H1 (cell line): ENCODE measurements around the gene BNIP5. TPM values are rescaled to one million over a fixed set of nuclear protein-coding genes. Genes with fewer than 3 reads are reported as not detected.

ENCODE experiments used
- CTCF ChIA-PET: fragments of 300-600 bp; sonication (Branson Sonifier 250); formaldehyde crosslinking; loops from one replicate; lab custom pipeline; 2021; ENCODE audit not compliant: partially characterized antibody; lab: Charles Lee
- POLR2A ChIA-PET: fragments of 300-600 bp; sonication (Branson Sonifier 250); formaldehyde crosslinking; loops from one replicate; lab custom pipeline; 2021; ENCODE audit warnings: inconsistent platforms; ENCODE audit not compliant: partially characterized antibody; lab: Charles Lee
- DNase-seq, 2 experiments: peaks; one replicate each; pipeline versions ENCODE4 v3.0.0 to v3.0.0-alpha.2; 2010 to 2022; ENCODE audit warnings: low spot score in 2 of 2, low read depth in 1 of 2, mixed read lengths in 1 of 2
- FAIRE-seq: peaks from 2 replicates; lab custom pipeline; 2011; peaks lifted over from hg19 to GRCh38; lab: Jason Lieb, UNC
- H2AFZ ChIP-seq: 2 replicates; pipeline ENCODE4 v1.8.1; 2012; ENCODE audit warnings: low read length, inconsistent platforms
- H2AK5ac ChIP-seq: 2 replicates; pipeline ENCODE4 v1.6.1; 2013; ENCODE audit warnings: low read depth, low read length
- H2BK120ac ChIP-seq: replicated peaks from 2 replicates; pipeline ENCODE3; 2013; ENCODE audit warnings: low read depth, low read length, inconsistent platforms
- H2BK12ac ChIP-seq: 2 replicates; pipeline ENCODE4 v1.6.1; 2013; ENCODE audit warnings: low read depth, low read length
- H2BK15ac ChIP-seq: 2 replicates; pipeline ENCODE4 v1.6.1; 2013; ENCODE audit warnings: low read length
- H2BK20ac ChIP-seq: 2 replicates; pipeline ENCODE4 v1.6.1; 2013; ENCODE audit warnings: low read length
- H2BK5ac ChIP-seq: 2 replicates; pipeline ENCODE4 v1.6.1; 2013; ENCODE audit warnings: low read depth, low read length
- H3K14ac ChIP-seq: 2 replicates; pipeline ENCODE4 v1.6.1; 2013; ENCODE audit warnings: inconsistent platforms; ENCODE audit not compliant: insufficient read length
- H3K18ac ChIP-seq: 2 replicates; pipeline ENCODE4 v1.6.1; 2013; ENCODE audit warnings: low read length; ENCODE audit errors: extremely low read depth
- H3K23ac ChIP-seq: 2 replicates; pipeline ENCODE4 v1.6.1; 2013; ENCODE audit warnings: inconsistent platforms; ENCODE audit not compliant: insufficient read length
- H3K23me2 ChIP-seq: 2 replicates; pipeline ENCODE4 v1.6.1; 2013; ENCODE audit warnings: low read depth, low read length
- H3K27ac ChIP-seq: 2 replicates; pipeline ENCODE4 v1.6.1; 2011; ENCODE audit warnings: low read depth, low read length, inconsistent platforms
- H3K27me3 ChIP-seq, 4 experiments: replicated peaks in 1 of 4; 1 replicate in 1 of 4; 2 replicates in 3 of 4; pipeline versions ENCODE4 v1.6.1 to v1.8.1; 2011 to 2013; ENCODE audit warnings: low read length in 3 of 4, mild to moderate bottlenecking in 3 of 4, inconsistent platforms in 2 of 4, mixed read lengths in 2 of 4, moderate library complexity in 1 of 4; ENCODE audit not compliant: control insufficient read depth in 3 of 4, insufficient read depth in 3 of 4; ENCODE audit errors: extremely low read depth in 1 of 4
- H3K36me3 ChIP-seq, 4 experiments: 2 replicates each; pipeline versions ENCODE4 v1.6.1 to v1.8.1; 2011 to 2013; ENCODE audit warnings: mild to moderate bottlenecking in 4 of 4, low read length in 3 of 4, moderate library complexity in 2 of 4, control low read depth in 1 of 4, inconsistent platforms in 1 of 4; ENCODE audit not compliant: insufficient read depth in 4 of 4, control insufficient read depth in 2 of 4
- H3K4ac ChIP-seq: replicated peaks from 2 replicates; pipeline ENCODE3; 2013; ENCODE audit warnings: low read length, low read depth, mixed read lengths, inconsistent platforms; ENCODE audit not compliant: insufficient read length
- H3K4me1 ChIP-seq, 4 experiments: replicated peaks in 1 of 4; 1 replicate in 1 of 4; 2 replicates in 3 of 4; pipeline versions ENCODE4 v1.6.1 to v1.8.1; 2011 to 2013; ENCODE audit warnings: low read length in 3 of 4, inconsistent platforms in 2 of 4, mixed read lengths in 1 of 4; ENCODE audit not compliant: insufficient read depth in 4 of 4, control insufficient read depth in 3 of 4
- H3K4me2 ChIP-seq, 2 experiments: 2 replicates each; pipeline versions ENCODE4 v1.6.1 to v1.8.1; 2011 to 2013; ENCODE audit warnings: low read depth in 2 of 2, low read length in 2 of 2, control low read depth in 1 of 2, inconsistent platforms in 1 of 2, mild to moderate bottlenecking in 1 of 2; ENCODE audit not compliant: insufficient read depth in 1 of 2
- H3K4me3 ChIP-seq, 4 experiments: fragments of 200-600, 300-600 bp in 1 of 4; sonication (generic), shearing (Covaris generic), sonication (Bioruptor Twin) in 1 of 4; 2 replicates each; pipeline versions ENCODE4 v1.5.1 to v1.8.1; 2011 to 2016; ENCODE audit warnings: low read length in 4 of 4, low read depth in 3 of 4, control low read depth in 2 of 4, inconsistent platforms in 2 of 4, mild to moderate bottlenecking in 2 of 4, mixed read lengths in 1 of 4, moderate library complexity in 1 of 4; ENCODE audit not compliant: insufficient read depth in 2 of 4; ENCODE audit errors: extremely low read depth in 1 of 4
- H3K56ac ChIP-seq: replicated peaks from 2 replicates; pipeline ENCODE3; 2013; ENCODE audit warnings: low read depth, mild to moderate bottlenecking, mixed read lengths, low read length, inconsistent platforms; ENCODE audit not compliant: insufficient read length
- H3K79me1 ChIP-seq: 2 replicates; pipeline ENCODE4 v1.6.1; 2013; ENCODE audit warnings: low read depth, low read length, control low read depth
- H3K79me2 ChIP-seq, 2 experiments: 2 replicates each; pipeline versions ENCODE4 v1.6.1 to v1.8.1; 2012 to 2013; ENCODE audit warnings: low read length in 2 of 2, mild to moderate bottlenecking in 2 of 2, inconsistent platforms in 1 of 2; ENCODE audit not compliant: insufficient read depth in 2 of 2, control insufficient read depth in 1 of 2
- H3K9ac ChIP-seq, 4 experiments: replicated peaks in 1 of 4; 1 replicate in 1 of 4; 2 replicates in 3 of 4; pipeline versions ENCODE4 v1.6.1 to v1.8.1; 2011 to 2013; ENCODE audit warnings: low read depth in 3 of 4, low read length in 3 of 4, control low read depth in 2 of 4, mild to moderate bottlenecking in 2 of 4, moderate library complexity in 2 of 4, inconsistent platforms in 1 of 4; ENCODE audit errors: extremely low read depth in 1 of 4
- H3K9me3 ChIP-seq, 2 experiments: 2 replicates each; pipeline versions ENCODE4 v1.6.1 to v1.8.1; 2012 to 2013; ENCODE audit warnings: mild to moderate bottlenecking in 2 of 2, moderate library complexity in 2 of 2, control low read depth in 1 of 2, inconsistent platforms in 1 of 2, low read depth in 1 of 2, low read length in 1 of 2, mixed read lengths in 1 of 2; ENCODE audit not compliant: insufficient read depth in 2 of 2
- H4K20me1 ChIP-seq, 2 experiments: replicated peaks in 1 of 2; 2 replicates each; pipeline versions ENCODE3 to v1.8.1; 2011 to 2013; ENCODE audit warnings: inconsistent platforms in 2 of 2, low read length in 2 of 2, mild to moderate bottlenecking in 1 of 2; ENCODE audit not compliant: insufficient read depth in 2 of 2, control insufficient read depth in 1 of 2
- H4K5ac ChIP-seq: 2 replicates; pipeline ENCODE4 v1.6.1; 2013; ENCODE audit warnings: low read length, low read depth, mixed read lengths, inconsistent platforms; ENCODE audit not compliant: insufficient read length
- H4K8ac ChIP-seq: 2 replicates; pipeline ENCODE4 v1.8.0; 2013; ENCODE audit warnings: mild to moderate bottlenecking, moderate library complexity, low read length, inconsistent platforms; ENCODE audit not compliant: insufficient read depth; ENCODE audit errors: extremely low read depth
- H4K91ac ChIP-seq: replicated peaks from 2 replicates; pipeline ENCODE3; 2013; ENCODE audit warnings: low read length, mixed read lengths, inconsistent platforms; ENCODE audit not compliant: insufficient read length
- HDAC6 ChIP-seq: IDR thresholded peaks from one replicate; pipeline ENCODE4 v1.7.1; 2012; ENCODE audit warnings: low read depth, mild to moderate bottlenecking, inconsistent platforms, low read length, moderate library complexity
- KDM5A ChIP-seq: fragments of 200-600 bp; IDR thresholded peaks from 2 replicates; pipeline ENCODE4 v1.7.1; 2012; ENCODE audit warnings: mild to moderate bottlenecking, low read length, inconsistent platforms, mixed read lengths
- PHF8 ChIP-seq: fragments of 200-600 bp; sonication (generic); conservative IDR thresholded peaks from 2 replicates; pipeline ENCODE4 v1.7.1; 2012; ENCODE audit warnings: low read depth, mild to moderate bottlenecking, inconsistent platforms, low read length, moderate library complexity
- RBBP5 ChIP-seq: IDR thresholded peaks from 2 replicates; pipeline ENCODE4 v1.7.1; 2012; ENCODE audit warnings: low read depth, mild to moderate bottlenecking, inconsistent platforms, low read length, moderate library complexity, borderline replicate concordance
- RFX5 ChIP-seq: IDR thresholded peaks from 2 replicates; pipeline ENCODE4 v1.6.1; 2011; ENCODE audit warnings: low read depth, low read length, improper control_type of control experiment, borderline replicate concordance
- SAP30 ChIP-seq: fragments of 300-600 bp; sonication (generic); IDR thresholded peaks from 2 replicates; pipeline ENCODE4 v1.7.1; 2012; ENCODE audit warnings: low read length, moderate library complexity, mild to moderate bottlenecking, inconsistent platforms; ENCODE audit not compliant: insufficient read depth, insufficient replicate concordance
- SIRT6 ChIP-seq: IDR thresholded peaks from one replicate; pipeline ENCODE4 v1.7.1; 2012; ENCODE audit warnings: low read length, inconsistent platforms
- SP1 ChIP-seq: IDR thresholded peaks from 2 replicates; pipeline ENCODE4 v1.6.1; 2011; ENCODE audit warnings: low read depth, low read length
- SP2 ChIP-seq: IDR thresholded peaks from 2 replicates; pipeline ENCODE4 v1.6.1; 2012; ENCODE audit warnings: mild to moderate bottlenecking, low read length, inconsistent platforms
- SP4 ChIP-seq: IDR thresholded peaks from 2 replicates; pipeline ENCODE4 v1.6.1; 2012; ENCODE audit warnings: low read length, inconsistent platforms
- TAF1 ChIP-seq: IDR thresholded peaks from 2 replicates; pipeline ENCODE4 v1.6.1; 2011; ENCODE audit warnings: mild to moderate bottlenecking, low read depth, low read length
- TBP ChIP-seq: IDR thresholded peaks from 2 replicates; pipeline ENCODE4 v1.6.1; 2011; ENCODE audit warnings: low read depth, low read length, improper control_type of control experiment
- TCF12 ChIP-seq: IDR thresholded peaks from 2 replicates; pipeline ENCODE4 v1.6.1; 2011; ENCODE audit warnings: low read depth, mild to moderate bottlenecking, low read length
- WGBS, 2 experiments: shearing (Covaris generic) in 1 of 2; methylation state at CpG; one replicate each; pipeline versions ENCODE4 v1.1.6 to v1.1.7; 2013 to 2015; ENCODE audit warnings: low lambda C conversion rate in 2 of 2, mixed read lengths in 2 of 2, inconsistent platforms in 1 of 2, low coverage in 1 of 2, missing lambda C conversion rate in 1 of 2; ENCODE audit not compliant: insufficient replicate concordance in 2 of 2, insufficient coverage in 1 of 2, insufficient read length in 1 of 2; ENCODE audit errors: extremely low coverage in 1 of 2, missing lambda C conversion rate in 1 of 2; 5-methylcytosine and 5-hydroxymethylcytosine counted together
- polyA plus RNA-seq, 7 experiments: library from polyadenylated mRNA; depleted of rRNA in 3 of 7; stranded (reverse) in 5 of 7; unstranded in 2 of 7; fragments of >200 nt in 5 of 7; fragments of 200-250 nt in 2 of 7; gene quantifications; 1 replicate in 5 of 7; 2 replicates in 1 of 7; 4 replicates in 1 of 7; pipeline versions ENCODE4 v1.2.1 to v1.2.3, GENCODE V29; 2011 to 2013; ENCODE audit warnings: missing spikeins in 2 of 7, mixed read lengths in 2 of 7
- total RNA-seq: library from RNA; stranded (reverse); fragmentation: NEBNext Ultra II Directional; extraction: Animal tissue kit (Norgen Biotek cat#: 25700); gene quantifications from 2 replicates; pipeline ENCODE4 v1.2.1, GENCODE V29; 2021
- TF ChIP-seq, protein P1 (sequence below): IDR thresholded peaks from 2 replicates; pipeline ENCODE4 v1.6.1; 2012; ENCODE audit warnings: inconsistent platforms
- TF ChIP-seq, protein P2 (sequence below): IDR thresholded peaks from 2 replicates; pipeline ENCODE4 v1.6.1; 2011; ENCODE audit warnings: low read length, improper control_type of control experiment

Gene BNIP5
- total and polyA plus RNA-seq, 2 of the 8 experiments (the other 6 are each of a cell fraction or from before 2014, with no cell fraction given) = not detected

DNA sequence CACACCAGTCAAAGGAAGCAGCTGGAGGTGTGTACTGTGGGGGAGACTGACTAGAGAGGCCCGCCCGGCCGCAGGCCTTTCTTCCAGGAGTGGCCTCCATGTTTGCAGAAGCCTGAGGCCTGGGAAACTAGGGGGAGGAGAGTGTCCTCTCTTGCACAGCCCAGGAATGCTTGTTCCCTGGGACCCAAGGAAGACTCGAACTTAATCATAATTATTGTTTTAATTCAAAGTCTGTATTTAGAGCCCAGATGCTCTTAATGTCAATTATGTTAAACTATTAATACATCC, 23.1 kb downstream of the BNIP5 start:
- Histone ChIP-seq H3K27ac (no peak overlapping the region), H2AFZ (no peak overlapping the region), H2BK12ac (no peak overlapping the region), H3K9me3 (no peaks in the 10 kb centered on the region), H3K4ac (no peak overlapping the region), H2BK15ac (0 out of 2 replicates have a peak overlapping the region, but pooled peaks have one; percentile 22), H2BK120ac (no peak overlapping the region), H3K56ac (no peak overlapping the region), H3K23me2 (no peaks in the 10 kb centered on the region), H3K27me3 (no peaks in the 10 kb centered on the region), H3K4me1 (peaks cover 0 to 3% (median 0%) of the 10 kb centered on the region in 4 experiments; a peak in 1 of 7 replicates), H2BK20ac (no peak overlapping the region), H2AK5ac (no peak overlapping the region), H3K18ac (no peak overlapping the region), H3K79me2 (no peaks in the 10 kb centered on the region), H3K79me1 (no peaks in the 10 kb centered on the region), H4K20me1 (no peaks in the 10 kb centered on the region), H4K5ac (no peak overlapping the region), H3K23ac (no peak overlapping the region), H3K9ac (no peak overlapping the region), H3K36me3 (no peaks in the 10 kb centered on the region), H3K4me3 (no peak overlapping the region), H3K14ac (no peak overlapping the region), H4K91ac (no peak overlapping the region), H4K8ac (no peak overlapping the region), H3K4me2 (no peak overlapping the region), H2BK5ac (no peak overlapping the region)
- POLR2A ChIA-PET = no interaction called here
- FAIRE-seq (no peak), DNase-seq (no peak)
- CTCF ChIA-PET = interaction anchor here (0.9 to 14.2 kb wide), 4 partner anchors 10 to 47 kb away, joined by 4 to 137 read pairs (median 5); no protein-coding TSS in a partner anchor
- WGBS, 2 experiments = 82% methylated on average over 4 of the region's 4 CpGs; no CpG with 5 or more reads in 1 of the 2 experiments
- TF ChIP-seq KDM5A = no peak
- no peak for TF ChIP-seq SP2
- no peak for TF ChIP-seq SP1
- TF ChIP-seq RBBP5 = no peak
- TF ChIP-seq TBP = no peak
- TF ChIP-seq PHF8 = no peak
- TF ChIP-seq HDAC6 = no peak
- TF ChIP-seq RFX5 = no peak
- TF ChIP-seq, protein P1, sequence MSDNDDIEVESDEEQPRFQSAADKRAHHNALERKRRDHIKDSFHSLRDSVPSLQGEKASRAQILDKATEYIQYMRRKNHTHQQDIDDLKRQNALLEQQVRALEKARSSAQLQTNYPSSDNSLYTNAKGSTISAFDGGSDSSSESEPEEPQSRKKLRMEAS = no peak
- TF ChIP-seq, protein P2, sequence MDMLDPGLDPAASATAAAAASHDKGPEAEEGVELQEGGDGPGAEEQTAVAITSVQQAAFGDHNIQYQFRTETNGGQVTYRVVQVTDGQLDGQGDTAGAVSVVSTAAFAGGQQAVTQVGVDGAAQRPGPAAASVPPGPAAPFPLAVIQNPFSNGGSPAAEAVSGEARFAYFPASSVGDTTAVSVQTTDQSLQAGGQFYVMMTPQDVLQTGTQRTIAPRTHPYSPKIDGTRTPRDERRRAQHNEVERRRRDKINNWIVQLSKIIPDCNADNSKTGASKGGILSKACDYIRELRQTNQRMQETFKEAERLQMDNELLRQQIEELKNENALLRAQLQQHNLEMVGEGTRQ = no peak
- TF ChIP-seq TAF1 = no peak
- no peak for TF ChIP-seq SIRT6
- TF ChIP-seq SP4 = no peak
- TF ChIP-seq SAP30 = no peak
- no peak for TF ChIP-seq TCF12
